Sigmoid colon (tissue), 3 donors: ENCODE data around the gene TMEM74B.

Source experiments
- POLR2A ChIP-seq, 2 donors: fragments of 450-650 bp; IDR thresholded peaks; one replicate each; pipeline ENCODE4 v1.6.1; 2016; ENCODE audit warnings: antibody characterized with exemption in 2 of 2, mild to moderate bottlenecking in 2 of 2, moderate library complexity in 2 of 2
- TF ChIP-seq, protein P1 (sequence below), 4 experiments: fragments of 450-650 bp in 3 of 4; fragments of 200-600 bp in 1 of 4; IDR thresholded peaks; one replicate each; pipeline ENCODE4 v1.5.1; 2016 to 2019; ENCODE audit warnings: antibody characterized with exemption in 4 of 4, mild to moderate bottlenecking in 3 of 4, moderate library complexity in 2 of 4

DNA sequence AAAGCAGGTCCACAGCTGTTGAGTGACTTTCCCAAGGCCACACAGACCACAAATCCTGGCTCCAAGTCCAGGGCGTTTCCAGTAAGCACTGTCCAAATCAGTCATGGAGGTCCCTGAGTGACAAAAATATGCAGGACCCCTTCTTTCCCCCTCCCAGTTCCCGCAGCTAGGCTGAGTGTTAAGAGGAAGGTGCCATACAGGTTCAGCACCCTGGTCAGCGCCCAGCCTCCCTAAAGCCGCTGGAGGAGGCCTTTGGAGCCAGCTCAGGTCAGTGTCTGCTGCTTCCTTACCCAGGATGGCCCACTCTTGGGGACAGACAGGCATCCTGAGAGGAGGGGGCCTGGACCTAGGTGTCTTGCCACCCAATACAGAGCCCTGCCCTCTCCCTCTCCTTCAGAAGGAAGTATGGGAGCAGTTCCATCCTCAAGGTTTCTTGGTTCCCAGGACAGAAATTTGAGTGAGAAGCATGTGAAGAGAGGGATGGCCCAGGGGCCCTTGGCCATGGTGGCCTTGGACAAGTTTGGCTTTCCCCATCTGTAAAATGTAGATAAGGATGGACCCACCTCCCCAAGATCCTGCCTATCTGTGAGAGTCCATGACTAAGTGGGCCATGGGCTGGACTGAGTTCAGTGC is 13.2 kb downstream of the TMEM74B start:
- TF ChIP-seq, protein P1, sequence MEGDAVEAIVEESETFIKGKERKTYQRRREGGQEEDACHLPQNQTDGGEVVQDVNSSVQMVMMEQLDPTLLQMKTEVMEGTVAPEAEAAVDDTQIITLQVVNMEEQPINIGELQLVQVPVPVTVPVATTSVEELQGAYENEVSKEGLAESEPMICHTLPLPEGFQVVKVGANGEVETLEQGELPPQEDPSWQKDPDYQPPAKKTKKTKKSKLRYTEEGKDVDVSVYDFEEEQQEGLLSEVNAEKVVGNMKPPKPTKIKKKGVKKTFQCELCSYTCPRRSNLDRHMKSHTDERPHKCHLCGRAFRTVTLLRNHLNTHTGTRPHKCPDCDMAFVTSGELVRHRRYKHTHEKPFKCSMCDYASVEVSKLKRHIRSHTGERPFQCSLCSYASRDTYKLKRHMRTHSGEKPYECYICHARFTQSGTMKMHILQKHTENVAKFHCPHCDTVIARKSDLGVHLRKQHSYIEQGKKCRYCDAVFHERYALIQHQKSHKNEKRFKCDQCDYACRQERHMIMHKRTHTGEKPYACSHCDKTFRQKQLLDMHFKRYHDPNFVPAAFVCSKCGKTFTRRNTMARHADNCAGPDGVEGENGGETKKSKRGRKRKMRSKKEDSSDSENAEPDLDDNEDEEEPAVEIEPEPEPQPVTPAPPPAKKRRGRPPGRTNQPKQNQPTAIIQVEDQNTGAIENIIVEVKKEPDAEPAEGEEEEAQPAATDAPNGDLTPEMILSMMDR (IDR thresholded peaks at IDR 0.05): no peak
- no peak for TF ChIP-seq POLR2A (IDR thresholded peaks at IDR 0.05)
